ENCODE results near the gene MOV10L1.

The MOV10L1 gene

GRCh38 chr22:50089682-50090411, at the start of gene MOV10L1:
TSS of gene MOV10L1 (plus strand) at chr22:50090006. CDS start at chr22:50090089, 83 bp downstream.
- Histone ChIP-seq H3K4me2 (ENCODE audit: low read length) (no peak within 1 kb of the TSS), H3K4me3 (ENCODE audit: low read depth, low read length) (no peak within 1 kb of the TSS), H3K36me3 (ENCODE audit: control insufficient read depth, insufficient read depth, low read length) (no peaks in the 10 kb centered on the region), H3K4me1 (no peaks in the 10 kb centered on the region), H3K27ac (no peak within 1 kb of the TSS), H2AFZ (no peak within 1 kb of the TSS), H3K79me2 (no peaks in the 10 kb centered on the region), H3K9ac (no peak within 1 kb of the TSS), H3K9me3 (ENCODE audit: control insufficient read depth, low read length) (no peaks in the 10 kb centered on the region), H3K27me3 (ENCODE audit: control insufficient read depth, insufficient read depth, low read length) (no peaks in the 10 kb centered on the region)
- no peak for TF ChIP-seq CTCF (IDR thresholded peaks at IDR 0.05)

GRCh38 chr22:50040717-50041116, 49.1 kb upstream of the MOV10L1 start:
- Histone ChIP-seq H3K27me3 (ENCODE audit: control insufficient read depth, insufficient read depth, low read length) (no peaks in the 10 kb centered on the region), H3K4me1 (no peaks in the 10 kb centered on the region), H3K36me3 (ENCODE audit: control insufficient read depth, insufficient read depth, low read length) (no peaks in the 10 kb centered on the region), H3K4me3 (ENCODE audit: low read depth, low read length) (no peak overlapping the region), H3K4me2 (ENCODE audit: low read length) (no peak overlapping the region), H3K27ac (no peak overlapping the region), H3K9me3 (ENCODE audit: control insufficient read depth, low read length) (no peaks in the 10 kb centered on the region), H2AFZ (no peak overlapping the region), H3K9ac (no peak overlapping the region), H3K79me2 (no peaks in the 10 kb centered on the region)
- no peak for TF ChIP-seq CTCF (IDR thresholded peaks at IDR 0.05)

GRCh38 chr22:50041361-50042065, 48.3 kb upstream of the MOV10L1 start:
- no peak for TF ChIP-seq CTCF (IDR thresholded peaks at IDR 0.05)
- no peaks in the 10 kb centered on the region for H3K79me2 ChIP-seq
- no peaks in the 10 kb centered on the region for H3K36me3 ChIP-seq (ENCODE audit: control insufficient read depth, insufficient read depth, low read length)
- no peak overlapping the region for H2AFZ ChIP-seq
- no peak overlapping the region for H3K4me2 ChIP-seq (ENCODE audit: low read length)
- no peaks in the 10 kb centered on the region for H3K27me3 ChIP-seq (ENCODE audit: control insufficient read depth, insufficient read depth, low read length)
- H3K9me3 ChIP-seq (ENCODE audit: control insufficient read depth, low read length), result no peaks in the 10 kb centered on the region
- no peak overlapping the region for H3K27ac ChIP-seq
- H3K4me1 ChIP-seq, result no peaks in the 10 kb centered on the region
- H3K9ac ChIP-seq, result no peak overlapping the region
- no peak overlapping the region for H3K4me3 ChIP-seq (ENCODE audit: low read depth, low read length)

- Histone ChIP-seq H3K4me2 (ENCODE audit: low read length) (no peak overlapping the region), H3K27ac (no peak overlapping the region), H3K9ac (no peak overlapping the region), H3K4me1 (no peaks in the 10 kb centered on the region), H3K27me3 (ENCODE audit: control insufficient read depth, insufficient read depth, low read length) (no peaks in the 10 kb centered on the region), H3K9me3 (ENCODE audit: control insufficient read depth, low read length) (no peaks in the 10 kb centered on the region), H2AFZ (no peak overlapping the region), H3K79me2 (no peaks in the 10 kb centered on the region), H3K36me3 (ENCODE audit: control insufficient read depth, insufficient read depth, low read length) (no peaks in the 10 kb centered on the region), H3K4me3 (ENCODE audit: low read depth, low read length) (no peak overlapping the region)
- TF ChIP-seq CTCF (IDR thresholded peaks at IDR 0.05), result no peak
These were observed 45.2 kb upstream of the MOV10L1 start for GRCh38 chr22:50044485-50045118.

Data from parathyroid adenoma (tissue), 2 donors.